ENCODE data around the gene CDK9. TPM values are rescaled to one million over a fixed set of nuclear protein-coding genes. Genes with fewer than 3 reads are reported as not detected.

Gene CDK9
- total RNA-seq, 4 donors from 2014 or later = 54.4 to 79.6 (median 71.7) TPM

- intact Hi-C loops (cut with DNase I) = no loop called here
- peaks cover 0 to 40% (median 21%) of the 10 kb centered on the region in 4 donors for H3K36me3 ChIP-seq
- no peak for DNase-seq (ENCODE audit: extremely low spot score)
- WGBS = 79% methylated on average over 7 of the region's 8 CpGs
- peaks cover 0 to 78% (median 21%) of the 10 kb centered on the region in 4 donors for H3K27me3 ChIP-seq
- H3K27ac ChIP-seq (replicated peaks in 1 of 4) = no peak overlapping the region
- TF ChIP-seq POLR2A (IDR thresholded peaks at IDR 0.05; ENCODE audit: low read depth) (no peak), POLR2AphosphoS5 (IDR thresholded peaks at IDR 0.05) (no peak), EP300 (IDR thresholded peaks at IDR 0.05) (no peak), CTCF (IDR thresholded peaks at IDR 0.05) (no peak)
- H3K4me3 ChIP-seq = no peak overlapping the region
- no peaks in the 10 kb centered on the region for H3K9me3 ChIP-seq
- H3K4me1 ChIP-seq = peaks cover 17 to 18% (median 17%) of the 10 kb centered on the region in 4 donors
Observed at GRCh38 chr9:127753148-127753547, 32.7 kb upstream of the CDK9 start.

- TF ChIP-seq POLR2A (IDR thresholded peaks at IDR 0.05; ENCODE audit: low read depth) (no peak), EP300 (IDR thresholded peaks at IDR 0.05) (no peak), POLR2AphosphoS5 (IDR thresholded peaks at IDR 0.05) (no peak)
- H3K9me3 ChIP-seq = no peaks in the 10 kb centered on the region
- peaks cover 17 to 18% (median 17%) of the 10 kb centered on the region in 4 donors for H3K4me1 ChIP-seq
- H3K27me3 ChIP-seq = peaks cover 0 to 76% (median 21%) of the 10 kb centered on the region in 4 donors
- WGBS = 62% methylated on average over 8 of the region's 8 CpGs
- peaks cover 0 to 39% (median 16%) of the 10 kb centered on the region in 4 donors for H3K36me3 ChIP-seq
- DNase-seq (ENCODE audit: extremely low spot score) = no peak
- intact Hi-C loops (cut with DNase I) = no loop called here
- no peak overlapping the region for H3K4me3 ChIP-seq
- H3K27ac ChIP-seq (replicated peaks in 1 of 4) = no peak overlapping the region
Observed at GRCh38 chr9:127753622-127754021, 32.2 kb upstream of the CDK9 start.

- 37% methylated on average over 43 of the region's 86 CpGs for WGBS
- peaks cover 0 to 77% (median 21%) of the 10 kb centered on the region in 4 donors for H3K27me3 ChIP-seq
- TF ChIP-seq POLR2A (IDR thresholded peaks at IDR 0.05; ENCODE audit: low read depth) (no peak), EP300 (IDR thresholded peaks at IDR 0.05) (no peak), POLR2AphosphoS5 (IDR thresholded peaks at IDR 0.05) (no peak), CTCF (IDR thresholded peaks at IDR 0.05) (no peak)
- no peak for DNase-seq (ENCODE audit: extremely low spot score)
- H3K9me3 ChIP-seq = no peaks in the 10 kb centered on the region
- H3K36me3 ChIP-seq = peaks cover 0 to 36% (median 9%) of the 10 kb centered on the region in 4 donors
- peaks cover 17 to 20% (median 17%) of the 10 kb centered on the region in 4 donors for H3K4me1 ChIP-seq
- H3K27ac ChIP-seq (replicated peaks in 1 of 4) = peak overlapping the region in 3 of 4 donors; percentile 6 to 43 (median 14)
- intact Hi-C loops (cut with DNase I) = no loop called here
- H3K4me3 ChIP-seq = peak overlapping the region in 3 of 4 donors; percentile 15 to 34 (median 16)
Observed at GRCh38 chr9:127754099-127755060, 31.5 kb upstream of the CDK9 start.

GRCh38 chr9:127755061-127756060 lies 30.5 kb upstream of the CDK9 start:
- peaks cover 0 to 31% (median 2%) of the 10 kb centered on the region in 4 donors for H3K36me3 ChIP-seq
- 78% methylated on average over 9 of the region's 61 CpGs for WGBS
- no peak for DNase-seq (ENCODE audit: extremely low spot score)
- H3K27me3 ChIP-seq = peaks cover 0 to 79% (median 21%) of the 10 kb centered on the region in 4 donors
- H3K27ac ChIP-seq (replicated peaks in 1 of 4) = peak overlapping the region in 3 of 4 donors; percentile 6 to 43 (median 14)
- H3K4me3 ChIP-seq = peak overlapping the region in 3 of 4 donors; percentile 15 to 34 (median 16)
- H3K9me3 ChIP-seq = no peaks in the 10 kb centered on the region
- peaks cover 17 to 27% (median 18%) of the 10 kb centered on the region in 4 donors for H3K4me1 ChIP-seq
- intact Hi-C loops (cut with DNase I) = no loop called here
- TF ChIP-seq EP300 (IDR thresholded peaks at IDR 0.05) (no peak), CTCF (IDR thresholded peaks at IDR 0.05) (no peak), POLR2AphosphoS5 (IDR thresholded peaks at IDR 0.05) (no peak), POLR2A (IDR thresholded peaks at IDR 0.05; ENCODE audit: low read depth) (no peak)

Data from esophagus muscularis mucosa (tissue), 4 donors.